Dedifferentiated amniotic fluid mesenchymal stem cell (primary cell): ENCODE measurements around the gene ABRAXAS1.

Experiments used
- DNase-seq: peaks from one replicate; pipeline ENCODE4 v3.0.0-alpha.2; 2016; ENCODE audit errors: extremely low spot score

Gene ABRAXAS1

DNA sequence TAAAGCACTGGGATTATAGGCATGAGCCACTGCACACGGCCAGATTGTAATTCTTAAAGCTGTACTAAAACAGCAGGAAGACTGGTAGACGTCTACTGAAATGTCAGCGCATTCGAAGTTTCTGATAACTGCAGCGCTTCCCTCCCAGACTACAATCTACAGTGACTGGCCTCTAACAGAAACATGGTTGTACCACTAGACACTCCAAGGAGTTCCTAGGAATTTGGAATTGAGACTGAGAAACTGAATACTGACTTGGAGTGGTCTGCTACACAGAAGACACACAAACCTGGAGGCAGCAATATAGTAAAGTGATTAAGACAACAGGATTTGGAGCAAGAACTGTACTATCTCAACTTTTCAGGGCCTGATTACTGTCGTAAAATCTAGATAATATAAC is 30.2 kb downstream of the ABRAXAS1 start:
- no peak for DNase-seq

DNA sequence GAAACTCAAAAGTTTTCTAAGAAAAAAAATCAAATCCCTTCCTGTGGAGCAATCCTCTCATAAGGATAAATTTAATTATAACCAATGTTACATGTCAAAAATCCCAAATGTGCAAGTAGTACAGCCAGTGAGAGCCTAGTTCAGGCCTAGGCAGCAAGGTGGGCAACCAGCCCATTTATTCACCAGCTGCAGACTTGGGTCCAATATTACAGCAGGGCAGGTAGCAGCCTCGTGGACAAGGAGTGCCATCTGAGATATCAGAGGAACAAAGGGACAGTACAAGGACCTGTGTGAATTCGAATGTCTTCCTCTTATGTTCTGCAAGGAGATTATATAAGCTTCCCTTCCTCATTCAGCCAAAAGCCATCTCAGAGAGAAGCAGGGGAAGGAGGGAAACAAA is 35.9 kb downstream of the ABRAXAS1 start:
- DNase-seq = no peak

DNA sequence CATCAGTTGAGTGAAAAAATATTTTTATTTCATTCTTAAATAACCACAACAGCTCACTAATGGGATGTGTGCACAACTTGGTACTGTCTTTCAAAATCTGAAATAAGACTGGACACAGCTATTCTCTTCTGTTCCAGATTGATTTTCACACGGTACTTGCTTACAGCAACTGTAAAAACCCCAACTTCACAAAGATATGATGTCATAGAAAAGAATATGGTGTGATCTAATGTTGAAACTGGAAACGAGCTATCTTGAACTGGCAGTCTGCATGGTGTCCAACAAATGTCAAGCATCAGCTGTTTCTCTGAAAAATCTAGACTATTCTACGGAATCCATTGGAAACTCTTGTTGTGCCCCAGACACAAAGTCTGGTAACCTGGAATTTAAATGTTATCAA is 44.0 kb downstream of the ABRAXAS1 start:
- no peak for DNase-seq

DNA sequence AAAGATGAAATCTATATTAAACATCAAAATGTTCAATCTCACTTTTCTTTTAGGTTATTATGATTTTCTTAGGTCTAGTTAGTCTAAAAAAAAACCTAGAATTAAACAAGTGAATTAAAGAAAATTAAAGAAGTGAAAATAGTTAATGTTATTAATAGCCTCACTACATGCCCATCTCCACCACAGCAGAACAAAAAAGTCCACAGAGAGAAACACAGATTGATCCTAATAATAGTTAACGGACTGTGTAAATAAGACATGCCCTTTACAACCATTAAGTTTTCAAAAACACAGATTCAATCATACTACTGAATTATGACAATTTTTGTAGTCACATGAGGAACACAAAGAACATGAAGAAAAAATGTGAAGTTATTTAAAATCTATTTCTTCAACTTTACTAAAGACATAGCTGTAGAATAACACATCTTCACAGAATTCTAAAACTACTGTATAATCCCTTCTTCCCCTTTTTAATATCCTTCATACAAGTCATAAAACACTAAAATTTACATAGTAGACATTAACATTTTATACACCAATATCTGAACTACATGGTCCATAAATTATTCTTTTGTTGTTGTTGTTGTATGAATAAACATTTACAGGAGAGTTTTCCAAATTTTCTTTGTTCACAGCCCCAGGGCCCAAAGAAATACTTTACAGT is 44.6 kb downstream of the ABRAXAS1 start:
- DNase-seq = no peak

DNA sequence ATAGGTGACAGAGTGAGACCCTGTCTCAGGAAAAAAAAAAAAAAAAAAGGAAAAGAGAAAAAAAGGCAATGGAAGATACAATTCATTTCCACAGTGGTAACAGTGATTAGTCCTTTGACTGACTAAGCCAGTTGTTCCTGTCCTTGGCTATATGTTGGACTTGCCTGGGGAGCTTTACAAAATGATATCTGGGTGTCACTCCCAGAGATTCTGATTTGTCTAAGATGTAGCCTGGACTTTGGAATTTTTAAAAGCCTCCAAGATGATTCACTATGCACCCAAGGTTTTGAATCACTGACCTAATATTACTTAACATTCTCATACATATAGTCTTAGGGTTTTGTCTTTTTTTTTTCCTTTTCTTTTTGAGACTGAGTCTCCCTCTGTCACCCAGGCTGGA is 46.2 kb downstream of the ABRAXAS1 start:
- DNase-seq = no peak

DNA sequence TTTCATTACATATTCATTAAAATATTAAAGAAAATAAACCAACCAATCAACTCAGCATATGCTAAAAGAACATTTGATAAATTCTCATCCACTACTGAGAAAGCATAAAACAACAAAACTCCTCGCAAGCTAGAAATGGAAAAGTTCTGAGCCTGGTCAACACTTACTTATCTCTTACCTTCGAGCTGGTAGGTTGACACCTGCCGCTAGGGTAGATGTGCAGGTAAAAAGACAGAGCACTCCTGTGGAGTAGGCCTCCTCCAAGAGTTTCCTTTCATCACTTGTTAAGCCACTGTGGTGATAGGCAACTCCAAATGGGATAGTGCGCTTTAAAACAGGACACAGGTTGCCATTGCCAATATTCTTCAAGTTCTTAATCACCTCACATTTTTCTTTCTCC is 48.2 kb downstream of the ABRAXAS1 start:
- DNase-seq = no peak

DNA sequence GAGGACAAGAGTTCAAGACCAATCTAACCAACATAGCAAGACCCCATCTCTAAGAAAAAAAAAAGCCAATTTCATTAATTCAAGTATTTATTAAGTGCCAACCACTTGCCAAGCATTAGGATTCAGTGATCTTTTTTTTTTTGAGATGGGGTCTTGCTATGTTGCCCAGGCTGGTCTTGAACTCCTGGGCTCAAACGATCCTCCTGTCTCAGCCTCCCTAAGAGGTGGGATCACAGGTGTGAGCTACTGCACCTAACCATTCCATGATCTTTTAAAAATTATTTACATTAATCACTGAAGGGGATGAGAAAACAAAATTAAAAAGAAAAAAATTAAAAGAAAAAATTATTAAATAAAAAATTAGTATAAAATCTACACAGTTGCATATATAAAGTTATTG is 53.7 kb downstream of the ABRAXAS1 start:
- DNase-seq = no peak

DNA sequence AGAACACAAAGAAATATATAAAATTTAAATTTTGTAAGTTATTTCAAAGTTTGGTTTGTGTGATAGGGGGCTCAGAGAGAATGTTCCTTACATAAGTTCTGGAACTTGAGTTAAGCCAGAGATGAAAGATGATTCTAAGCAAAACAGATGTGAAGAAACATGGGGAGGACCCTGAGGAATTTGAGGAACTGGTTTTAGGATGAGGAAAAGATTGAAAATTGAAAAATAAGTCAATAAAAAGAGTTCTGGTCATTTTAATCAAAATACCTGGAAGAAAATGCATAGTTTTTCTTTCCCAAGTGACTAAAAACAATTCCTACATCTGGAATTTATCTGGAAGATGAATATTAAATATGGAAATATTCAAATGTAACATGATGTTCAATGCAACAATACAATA is 66.7 kb downstream of the ABRAXAS1 start:
- DNase-seq = no peak

DNA sequence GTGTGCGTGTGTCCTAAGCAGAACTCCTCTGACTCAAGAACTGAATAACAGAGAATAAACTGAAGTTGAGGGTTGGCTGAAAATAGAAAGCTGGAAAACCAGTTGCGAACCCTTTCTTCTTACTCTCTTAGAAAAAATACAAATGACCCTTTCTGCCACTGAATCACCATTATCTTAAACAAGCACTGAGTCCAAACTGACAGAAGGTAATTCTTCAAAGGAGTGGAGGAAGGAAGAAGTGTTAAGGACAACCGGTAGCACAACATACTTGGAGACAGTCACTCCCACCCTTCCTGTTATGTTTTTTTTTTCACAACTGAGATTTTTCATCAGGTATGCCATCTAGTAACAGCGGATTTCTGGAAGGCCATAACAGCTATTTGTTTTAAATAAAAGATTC is 67.3 kb downstream of the ABRAXAS1 start:
- no peak for DNase-seq

DNA sequence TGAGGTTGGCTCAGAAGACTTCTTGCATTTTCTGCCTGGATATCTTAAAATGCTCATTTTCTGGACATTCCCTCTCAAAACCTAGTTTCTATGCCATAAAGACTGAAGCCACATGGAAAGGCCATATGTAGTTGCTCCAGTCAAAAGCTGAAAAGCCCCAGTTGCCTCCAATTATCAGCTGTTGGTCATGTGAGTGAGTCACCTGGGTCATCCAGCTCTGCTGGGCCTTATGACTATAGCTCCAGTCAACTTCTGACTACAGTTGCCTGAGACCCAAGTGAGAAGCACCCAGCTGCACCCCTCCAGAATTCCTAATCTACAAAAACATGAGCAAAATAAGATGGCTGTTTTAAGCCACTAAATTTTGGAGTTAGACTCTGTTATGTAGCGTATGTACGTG is 71.2 kb downstream of the ABRAXAS1 start:
- no peak for DNase-seq
